ENCODE results near the gene SLC44A1. TPM values are rescaled to one million over a fixed set of nuclear protein-coding genes. Genes with fewer than 3 reads are reported as not detected.

SLC44A1 gene
- total and polyA plus RNA-seq, 10 of the 15 experiments (the other 5 are each of a cell fraction or from before 2014, with no cell fraction given), result 2.4 to 21.2 (median 12.4) TPM

DNA sequence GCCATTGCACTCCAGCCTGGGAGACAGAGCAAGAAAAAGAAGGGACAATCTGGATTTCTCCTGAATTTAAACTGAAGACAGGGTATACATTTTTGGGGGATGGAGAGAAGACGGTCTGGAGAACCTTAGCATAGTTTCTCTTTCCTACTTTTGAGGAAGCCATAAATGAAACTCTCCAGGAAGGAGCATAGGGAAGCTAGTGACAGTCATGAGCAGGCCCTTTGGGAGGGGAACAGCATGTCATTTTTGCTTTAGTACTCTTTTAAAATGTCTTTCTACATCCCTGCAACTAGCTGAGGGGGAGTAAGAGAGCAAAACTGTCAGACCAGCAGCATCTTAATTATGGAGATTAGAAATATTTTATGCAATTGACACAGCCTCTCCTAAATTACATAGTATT is 8.2 kb upstream of the SLC44A1 start (continued):
- TF ChIP-seq MTA2 (IDR thresholded peaks at IDR 0.05; ENCODE audit: low read depth), result no peak

DNA sequence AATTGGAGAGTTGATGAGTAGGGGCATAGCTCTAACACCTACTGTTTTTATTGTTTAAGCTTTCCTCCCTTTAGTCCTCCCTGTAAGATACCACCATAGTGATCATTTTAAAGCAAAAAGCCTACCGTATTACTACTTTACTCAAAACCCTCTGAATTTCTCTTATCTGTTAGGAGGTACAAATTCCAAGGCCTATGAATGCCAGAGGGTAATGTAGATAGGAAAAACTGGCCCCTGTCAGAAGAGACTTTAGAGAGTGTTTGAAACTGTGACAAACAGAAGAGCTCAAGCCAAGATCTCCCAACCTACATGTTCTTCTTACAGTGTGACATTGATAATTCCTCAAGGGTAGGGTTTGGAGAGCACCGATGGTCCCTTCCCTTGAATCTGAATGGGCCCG is 7.2 kb upstream of the SLC44A1 start:
- Histone ChIP-seq H4K20me1 (ENCODE audit: control insufficient read depth, insufficient read depth) (no peaks in the 10 kb centered on the region), H3K9ac (ENCODE audit: control insufficient read depth, insufficient read depth, low read length) (no peak overlapping the region), H3K4me2 (ENCODE audit: control insufficient read depth, insufficient read depth) (no peak overlapping the region), H3K27ac (ENCODE audit: control insufficient read depth, insufficient read depth) (no peak overlapping the region), H3K4me1 (ENCODE audit: control insufficient read depth, insufficient read depth, low read length) (no peaks in the 10 kb centered on the region), H3K36me3 (ENCODE audit: control insufficient read depth in 2 of 2, insufficient read depth in 2 of 2, low read length in 1 of 2) (no peaks in the 10 kb centered on the region), H3K27me3 (replicated peaks in 1 of 2; ENCODE audit: control insufficient read depth in 2 of 2, insufficient read depth in 2 of 2, low read length in 1 of 2) (no peaks in the 10 kb centered on the region), H3K79me2 (ENCODE audit: control insufficient read depth, insufficient read depth, low read length) (no peaks in the 10 kb centered on the region), H3K4me3 (no peak overlapping the region), H3K9me3 (replicated peaks; ENCODE audit: control insufficient read depth, insufficient read depth, low read length) (no peaks in the 10 kb centered on the region), H2AFZ (ENCODE audit: control insufficient read depth, low read depth, low read length) (no peak overlapping the region)
- ChIA-PET CTCF (no interaction called here), POLR2A (no interaction called here), RAD21 (ENCODE audit: unreplicated experiment) (interaction anchor here (0.8 kb wide), 1 partner anchor 11 kb away, joined by 3 read pairs; no protein-coding TSS in a partner anchor), SMC1A (ENCODE audit: uncharacterized antibody, unreplicated experiment) (no interaction called here)
- ATAC-seq, result no peak
- no peak for FAIRE-seq
- in situ Hi-C loops (cut with MboI) (no loop called here), intact Hi-C loops (cut with micrococcal nuclease; ENCODE audit: unreplicated experiment) (no loop called here)
- WGBS (ENCODE audit: insufficient coverage, insufficient replicate concordance, low lambda C conversion rate, missing lambda C conversion rate), result 83% methylated on average over 3 of the region's 3 CpGs
- no TSS peak for BruUV-seq (replicated peaks)
- DNase-seq (ENCODE audit: low read depth, low spot score), result no peak
- no peak for TF ChIP-seq ESRRA (IDR thresholded peaks at IDR 0.05; ENCODE audit: low read length)
- TF ChIP-seq, protein P1, sequence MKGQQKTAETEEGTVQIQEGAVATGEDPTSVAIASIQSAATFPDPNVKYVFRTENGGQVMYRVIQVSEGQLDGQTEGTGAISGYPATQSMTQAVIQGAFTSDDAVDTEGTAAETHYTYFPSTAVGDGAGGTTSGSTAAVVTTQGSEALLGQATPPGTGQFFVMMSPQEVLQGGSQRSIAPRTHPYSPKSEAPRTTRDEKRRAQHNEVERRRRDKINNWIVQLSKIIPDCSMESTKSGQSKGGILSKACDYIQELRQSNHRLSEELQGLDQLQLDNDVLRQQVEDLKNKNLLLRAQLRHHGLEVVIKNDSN (IDR thresholded peaks at IDR 0.05; ENCODE audit: borderline replicate concordance, extremely low read length, insufficient read depth, low read depth, low read length), result no peak
- no peak for TF ChIP-seq NFIC (IDR thresholded peaks at IDR 0.05; ENCODE audit: low read depth, low read length)
- no peak for TF ChIP-seq SMC3 (IDR thresholded peaks at IDR 0.05; ENCODE audit: borderline replicate concordance, low read length)
- no peak for TF ChIP-seq RAD51 (IDR thresholded peaks at IDR 0.05)
- no peak for TF ChIP-seq CREM (IDR thresholded peaks at IDR 0.05; ENCODE audit: low read depth)
- TF ChIP-seq, protein P2, sequence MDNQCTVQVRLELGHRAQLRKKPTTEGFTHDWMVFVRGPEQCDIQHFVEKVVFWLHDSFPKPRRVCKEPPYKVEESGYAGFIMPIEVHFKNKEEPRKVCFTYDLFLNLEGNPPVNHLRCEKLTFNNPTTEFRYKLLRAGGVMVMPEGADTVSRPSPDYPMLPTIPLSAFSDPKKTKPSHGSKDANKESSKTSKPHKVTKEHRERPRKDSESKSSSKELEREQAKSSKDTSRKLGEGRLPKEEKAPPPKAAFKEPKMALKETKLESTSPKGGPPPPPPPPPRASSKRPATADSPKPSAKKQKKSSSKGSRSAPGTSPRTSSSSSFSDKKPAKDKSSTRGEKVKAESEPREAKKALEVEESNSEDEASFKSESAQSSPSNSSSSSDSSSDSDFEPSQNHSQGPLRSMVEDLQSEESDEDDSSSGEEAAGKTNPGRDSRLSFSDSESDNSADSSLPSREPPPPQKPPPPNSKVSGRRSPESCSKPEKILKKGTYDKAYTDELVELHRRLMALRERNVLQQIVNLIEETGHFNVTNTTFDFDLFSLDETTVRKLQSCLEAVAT (IDR thresholded peaks at IDR 0.05), result no peak
- no peak for TF ChIP-seq SMAD5 (IDR thresholded peaks at IDR 0.05; ENCODE audit: low read depth)
- TF ChIP-seq, protein P3, sequence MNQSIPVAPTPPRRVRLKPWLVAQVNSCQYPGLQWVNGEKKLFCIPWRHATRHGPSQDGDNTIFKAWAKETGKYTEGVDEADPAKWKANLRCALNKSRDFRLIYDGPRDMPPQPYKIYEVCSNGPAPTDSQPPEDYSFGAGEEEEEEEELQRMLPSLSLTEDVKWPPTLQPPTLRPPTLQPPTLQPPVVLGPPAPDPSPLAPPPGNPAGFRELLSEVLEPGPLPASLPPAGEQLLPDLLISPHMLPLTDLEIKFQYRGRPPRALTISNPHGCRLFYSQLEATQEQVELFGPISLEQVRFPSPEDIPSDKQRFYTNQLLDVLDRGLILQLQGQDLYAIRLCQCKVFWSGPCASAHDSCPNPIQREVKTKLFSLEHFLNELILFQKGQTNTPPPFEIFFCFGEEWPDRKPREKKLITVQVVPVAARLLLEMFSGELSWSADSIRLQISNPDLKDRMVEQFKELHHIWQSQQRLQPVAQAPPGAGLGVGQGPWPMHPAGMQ (IDR thresholded peaks at IDR 0.05; ENCODE audit: borderline replicate concordance), result no peak
- no peak for TF ChIP-seq HDGF (IDR thresholded peaks at IDR 0.05)
- TF ChIP-seq BACH1 (IDR thresholded peaks at IDR 0.05; ENCODE audit: borderline replicate concordance), result no peak
- TF ChIP-seq DPF2 (IDR thresholded peaks at IDR 0.05), result no peak
- TF ChIP-seq, protein P4, sequence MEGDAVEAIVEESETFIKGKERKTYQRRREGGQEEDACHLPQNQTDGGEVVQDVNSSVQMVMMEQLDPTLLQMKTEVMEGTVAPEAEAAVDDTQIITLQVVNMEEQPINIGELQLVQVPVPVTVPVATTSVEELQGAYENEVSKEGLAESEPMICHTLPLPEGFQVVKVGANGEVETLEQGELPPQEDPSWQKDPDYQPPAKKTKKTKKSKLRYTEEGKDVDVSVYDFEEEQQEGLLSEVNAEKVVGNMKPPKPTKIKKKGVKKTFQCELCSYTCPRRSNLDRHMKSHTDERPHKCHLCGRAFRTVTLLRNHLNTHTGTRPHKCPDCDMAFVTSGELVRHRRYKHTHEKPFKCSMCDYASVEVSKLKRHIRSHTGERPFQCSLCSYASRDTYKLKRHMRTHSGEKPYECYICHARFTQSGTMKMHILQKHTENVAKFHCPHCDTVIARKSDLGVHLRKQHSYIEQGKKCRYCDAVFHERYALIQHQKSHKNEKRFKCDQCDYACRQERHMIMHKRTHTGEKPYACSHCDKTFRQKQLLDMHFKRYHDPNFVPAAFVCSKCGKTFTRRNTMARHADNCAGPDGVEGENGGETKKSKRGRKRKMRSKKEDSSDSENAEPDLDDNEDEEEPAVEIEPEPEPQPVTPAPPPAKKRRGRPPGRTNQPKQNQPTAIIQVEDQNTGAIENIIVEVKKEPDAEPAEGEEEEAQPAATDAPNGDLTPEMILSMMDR (IDR thresholded peaks at IDR 0.05 in 2 of 3, conservative IDR thresholded peaks at IDR 0.05 in 1 of 3; ENCODE audit: control insufficient read depth in 2 of 3, extremely low read depth in 1 of 3, insufficient read depth in 1 of 3, low read depth in 3 of 3, low read length in 3 of 3), result no peak
- no peak for TF ChIP-seq BMI1 (IDR thresholded peaks at IDR 0.05; ENCODE audit: borderline replicate concordance)
- no peak for TF ChIP-seq JUND (IDR thresholded peaks at IDR 0.05; ENCODE audit: low read depth, low read length)
- TF ChIP-seq WRNIP1 (IDR thresholded peaks at IDR 0.05; ENCODE audit: borderline replicate concordance, low read depth, low read length), result no peak
- no peak for TF ChIP-seq MXI1 (IDR thresholded peaks at IDR 0.05; ENCODE audit: low read depth, low read length)
- no peak for TF ChIP-seq EED (IDR thresholded peaks at IDR 0.05; ENCODE audit: low read depth)

Data from GM12878 (cell line).